ENCODE measurements around the gene TSLP. TPM values are rescaled to one million over a fixed set of nuclear protein-coding genes. Genes with fewer than 3 reads are reported as not detected.

TSLP gene
- total and polyA plus RNA-seq, 8 donors: 0.09 to 0.23 (median 0.12) TPM; not detected in 3

- 77 to 79% methylated on average over 2 of the region's 2 CpGs for WGBS, 2 donors
- Histone ChIP-seq H3K9me3 (no peaks in the 10 kb centered on the region), H3K4me3 (no peak overlapping the region), H3K27me3 (peaks cover 0 to 5% (median 0%) of the 10 kb centered on the region in 4 donors), H3K36me3 (no peaks in the 10 kb centered on the region), H3K4me1 (no peaks in the 10 kb centered on the region), H3K27ac (no peak overlapping the region)
- no peak for TF ChIP-seq CTCF (IDR thresholded peaks at IDR 0.05)
- ATAC-seq: no peak
- intact Hi-C loops (cut with DNase I): no loop called here
- no peak for DNase-seq
- FAIRE-seq: no peak
Measured at GRCh38 chr5:111060169-111060568, 11.3 kb upstream of the TSLP start.

DNA sequence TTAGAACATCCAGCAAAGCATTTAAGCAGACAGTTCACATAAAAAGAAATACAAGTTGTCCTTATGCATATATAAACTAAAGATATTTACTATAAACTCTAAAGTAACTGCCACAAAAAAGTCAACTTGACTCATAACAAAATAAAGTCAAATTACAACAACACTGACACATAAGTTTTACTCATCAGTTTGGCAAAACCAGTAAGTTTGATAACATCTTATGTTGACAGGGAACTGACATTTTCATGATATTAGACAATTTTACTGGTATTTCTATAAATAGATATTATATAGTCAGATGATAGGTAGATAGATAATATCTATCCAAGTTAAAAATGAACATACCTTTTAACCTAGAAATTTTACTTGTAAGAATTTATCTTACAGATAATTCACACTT is 9.9 kb upstream of the TSLP start:
- Histone ChIP-seq H3K4me3 (no peak overlapping the region), H3K27me3 (peaks cover 0 to 5% (median 0%) of the 10 kb centered on the region in 4 donors), H3K4me1 (no peaks in the 10 kb centered on the region), H3K27ac (no peak overlapping the region), H3K9me3 (no peaks in the 10 kb centered on the region), H3K36me3 (no peaks in the 10 kb centered on the region)
- ATAC-seq (no peak), DNase-seq (no peak), FAIRE-seq (no peak)
- intact Hi-C loops (cut with DNase I): no loop called here
- no peak for TF ChIP-seq CTCF (IDR thresholded peaks at IDR 0.05)

- Histone ChIP-seq H3K4me1 (no peaks in the 10 kb centered on the region), H3K36me3 (no peaks in the 10 kb centered on the region), H3K27ac (no peak overlapping the region), H3K27me3 (peaks cover 0 to 4% (median 0%) of the 10 kb centered on the region in 4 donors), H3K9me3 (no peaks in the 10 kb centered on the region), H3K4me3 (no peak overlapping the region)
- peak in 2 of 4 donors; percentile 35 to 43 for ATAC-seq
- WGBS, 2 donors: 6 to 11% methylated on average over 3 of the region's 3 CpGs
- intact Hi-C loops (cut with DNase I): no loop called here
- no peak for FAIRE-seq
- TF ChIP-seq CTCF (IDR thresholded peaks at IDR 0.05): no peak
- DNase-seq: no peak
Measured at GRCh38 chr5:111063709-111064322, 7.7 kb upstream of the TSLP start.

GRCh38 chr5:111066261-111066938 is 5.1 kb upstream of the TSLP start:
- ATAC-seq (no peak), DNase-seq (no peak), FAIRE-seq (no peak)
- peaks cover 0 to 7% (median 0%) of the 10 kb centered on the region in 4 donors for H3K27me3 ChIP-seq
- H3K36me3 ChIP-seq: no peaks in the 10 kb centered on the region
- no peak overlapping the region for H3K4me3 ChIP-seq
- no peak overlapping the region for H3K27ac ChIP-seq
- intact Hi-C loops (cut with DNase I): no loop called here
- H3K4me1 ChIP-seq: peaks cover 0 to 3% (median 0%) of the 10 kb centered on the region in 3 donors
- no peak for TF ChIP-seq CTCF (IDR thresholded peaks at IDR 0.05)
- H3K9me3 ChIP-seq: no peaks in the 10 kb centered on the region
- WGBS, 2 donors: 61 to 70% methylated on average over 2 of the region's 2 CpGs

- Histone ChIP-seq H3K27me3 (peaks cover 0 to 7% (median 0%) of the 10 kb centered on the region in 4 donors), H3K4me1 (peaks cover 0 to 3% (median 0%) of the 10 kb centered on the region in 3 donors), H3K4me3 (no peak overlapping the region), H3K27ac (no peak overlapping the region), H3K36me3 (no peaks in the 10 kb centered on the region), H3K9me3 (no peaks in the 10 kb centered on the region)
- DNase-seq (no peak), ATAC-seq (no peak), FAIRE-seq (no peak)
- intact Hi-C loops (cut with DNase I): no loop called here
- WGBS, 2 donors: 47 to 50% methylated on average over 2 of the region's 2 CpGs
- TF ChIP-seq CTCF (IDR thresholded peaks at IDR 0.05): no peak
Measured at GRCh38 chr5:111068213-111068612, 3.3 kb upstream of the TSLP start.
